ENCODE measurements around the gene RUNX3.

Gene RUNX3

DNA sequence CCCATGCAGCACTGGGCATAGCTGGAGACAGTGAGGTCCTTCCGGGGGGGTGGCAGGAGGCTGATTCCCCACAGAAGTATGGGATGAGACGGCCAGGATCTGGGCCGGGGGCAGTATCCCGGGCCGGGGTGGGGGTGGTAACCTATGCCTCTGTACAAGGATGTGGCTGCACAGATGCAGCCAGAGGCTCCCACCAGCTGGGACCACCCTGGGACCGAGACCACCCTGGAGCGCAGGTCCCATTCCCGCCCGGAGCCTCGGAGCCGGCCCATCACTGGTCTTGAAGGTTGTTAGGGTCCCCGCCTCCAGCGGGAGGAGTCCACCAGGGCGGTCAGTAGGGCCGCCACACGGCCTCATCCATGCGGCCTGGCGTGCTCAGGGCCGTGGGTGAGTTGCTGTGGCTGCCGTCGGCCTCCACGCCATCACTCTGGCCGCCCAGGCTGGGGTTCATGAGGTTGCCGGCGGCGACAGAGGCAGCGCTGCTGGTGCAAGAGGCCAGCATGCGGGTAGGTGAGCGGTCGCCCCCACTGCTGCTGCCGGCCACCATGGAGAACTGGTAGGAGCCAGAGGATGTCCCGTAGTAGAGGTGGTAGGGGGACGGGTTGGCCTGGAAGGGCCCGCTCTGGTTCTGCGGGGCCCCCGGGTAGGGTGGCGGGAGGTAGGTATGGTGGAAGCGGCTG, 28.1 kb downstream of the RUNX3 start:
- Histone ChIP-seq H3K23ac (ENCODE audit: low read length) (no peak overlapping the region), H3K4me2 (ENCODE audit: low read length) (no peak overlapping the region), H2AK5ac (ENCODE audit: low read length) (no peak overlapping the region), H2BK120ac (ENCODE audit: insufficient read depth, low read length, poor library complexity) (no peak overlapping the region), H4K8ac (ENCODE audit: low read depth, low read length) (no peak overlapping the region), H3K79me2 (ENCODE audit: control insufficient read depth, insufficient read depth, low read length, poor library complexity) (no peaks in the 10 kb centered on the region), H3K9me3 (ENCODE audit: insufficient read depth, low read depth, low read length) (no peaks in the 10 kb centered on the region), H3K79me1 (ENCODE audit: low read length) (no peaks in the 10 kb centered on the region), H3K4me3 (ENCODE audit: low read depth, low read length) (no peak overlapping the region), H4K91ac (ENCODE audit: low read depth, low read length) (no peak overlapping the region), H2AFZ (ENCODE audit: insufficient read depth, low read length, poor library complexity) (no peak overlapping the region), H3K27me3 (ENCODE audit: insufficient read depth, low read length) (no peaks in the 10 kb centered on the region), H3K36me3 (ENCODE audit: control insufficient read depth in 1 of 2, insufficient read depth in 2 of 2, low read length in 2 of 2) (no peaks in the 10 kb centered on the region), H3K4me1 (ENCODE audit: control insufficient read depth in 1 of 2, insufficient read depth in 2 of 2, low read length in 2 of 2) (no peaks in the 10 kb centered on the region), H3K9ac (ENCODE audit: low read length) (no peak overlapping the region), H3K27ac (ENCODE audit: low read depth, low read length) (no peak overlapping the region), H2BK5ac (ENCODE audit: low read depth, low read length, poor library complexity) (no peak overlapping the region), H3K4ac (ENCODE audit: low read depth, low read length) (no peak overlapping the region), H2BK12ac (ENCODE audit: low read length) (no peak overlapping the region), H3K14ac (ENCODE audit: low read length) (no peak overlapping the region), H4K12ac (ENCODE audit: low read depth, low read length) (no peak overlapping the region), H3K18ac (ENCODE audit: low read length) (no peak overlapping the region)
- WGBS (ENCODE audit: extremely low coverage, insufficient coverage, insufficient read length), result no CpG with 5 or more reads among the region's 38 CpGs
- DNase-seq, result peak; percentile 29 to 66

DNA sequence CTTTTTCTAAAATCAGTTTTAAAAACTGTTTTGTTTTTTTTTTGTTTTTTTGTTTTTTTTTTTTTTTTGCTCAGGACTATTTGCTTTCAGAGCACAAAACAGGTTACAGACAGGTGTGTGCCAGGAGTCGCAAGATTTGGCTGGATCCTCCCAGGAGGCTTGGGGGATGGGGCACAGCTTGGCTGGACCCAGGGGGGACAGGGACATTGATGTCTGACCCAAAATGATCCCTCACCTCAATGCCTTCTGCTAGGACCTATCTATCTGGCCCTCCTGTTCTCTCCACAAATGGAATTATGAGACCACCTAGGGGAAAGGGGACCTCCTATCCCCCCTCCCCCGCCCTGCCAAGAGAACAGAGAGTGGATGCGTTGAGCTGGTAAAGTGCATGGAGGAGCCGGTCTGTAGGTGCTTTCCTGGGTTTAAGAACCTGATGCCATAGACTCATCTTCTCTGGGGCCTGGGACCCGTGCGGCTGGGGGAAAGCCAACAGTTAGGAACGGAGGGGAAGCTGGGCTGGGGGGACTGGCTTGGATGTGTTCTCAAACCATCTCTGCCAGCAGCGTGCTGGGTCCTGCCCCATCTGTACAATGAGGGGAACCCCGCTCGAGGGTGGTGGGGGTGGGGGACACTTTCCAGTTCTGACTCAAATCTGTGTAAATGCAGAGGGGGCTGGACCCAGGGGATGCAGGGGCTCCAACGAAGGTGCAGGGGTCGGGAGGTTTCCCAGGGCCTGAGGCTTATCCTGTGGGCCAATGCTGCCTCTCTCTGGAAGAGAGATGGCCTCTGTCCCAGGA, 28.9 kb downstream of the RUNX3 start:
- Histone ChIP-seq H3K18ac (ENCODE audit: low read length) (no peak overlapping the region), H3K27ac (ENCODE audit: low read depth, low read length) (no peak overlapping the region), H3K4me2 (ENCODE audit: low read length) (no peak overlapping the region), H2BK12ac (ENCODE audit: low read length) (no peak overlapping the region), H3K79me1 (ENCODE audit: low read length) (no peaks in the 10 kb centered on the region), H4K91ac (ENCODE audit: low read depth, low read length) (no peak overlapping the region), H4K8ac (ENCODE audit: low read depth, low read length) (no peak overlapping the region), H3K9ac (ENCODE audit: low read length) (no peak overlapping the region), H3K36me3 (ENCODE audit: control insufficient read depth in 1 of 2, insufficient read depth in 2 of 2, low read length in 2 of 2) (no peaks in the 10 kb centered on the region), H4K12ac (ENCODE audit: low read depth, low read length) (no peak overlapping the region), H3K4me3 (ENCODE audit: low read depth, low read length) (no peak overlapping the region), H3K23ac (ENCODE audit: low read length) (no peak overlapping the region), H2AFZ (ENCODE audit: insufficient read depth, low read length, poor library complexity) (no peak overlapping the region), H3K9me3 (ENCODE audit: insufficient read depth, low read depth, low read length) (peaks cover 2% of the 10 kb centered on the region), H3K27me3 (ENCODE audit: insufficient read depth, low read length) (no peaks in the 10 kb centered on the region), H3K4ac (ENCODE audit: low read depth, low read length) (no peak overlapping the region), H2AK5ac (ENCODE audit: low read length) (no peak overlapping the region), H2BK5ac (ENCODE audit: low read depth, low read length, poor library complexity) (no peak overlapping the region), H3K79me2 (ENCODE audit: control insufficient read depth, insufficient read depth, low read length, poor library complexity) (no peaks in the 10 kb centered on the region), H3K14ac (ENCODE audit: low read length) (no peak overlapping the region), H3K4me1 (ENCODE audit: control insufficient read depth in 1 of 2, insufficient read depth in 2 of 2, low read length in 2 of 2) (no peaks in the 10 kb centered on the region), H2BK120ac (ENCODE audit: insufficient read depth, low read length, poor library complexity) (no peak overlapping the region)
- WGBS (ENCODE audit: extremely low coverage, insufficient coverage, insufficient read length), result no CpG with 5 or more reads among the region's 12 CpGs
- DNase-seq, result no peak

DNA sequence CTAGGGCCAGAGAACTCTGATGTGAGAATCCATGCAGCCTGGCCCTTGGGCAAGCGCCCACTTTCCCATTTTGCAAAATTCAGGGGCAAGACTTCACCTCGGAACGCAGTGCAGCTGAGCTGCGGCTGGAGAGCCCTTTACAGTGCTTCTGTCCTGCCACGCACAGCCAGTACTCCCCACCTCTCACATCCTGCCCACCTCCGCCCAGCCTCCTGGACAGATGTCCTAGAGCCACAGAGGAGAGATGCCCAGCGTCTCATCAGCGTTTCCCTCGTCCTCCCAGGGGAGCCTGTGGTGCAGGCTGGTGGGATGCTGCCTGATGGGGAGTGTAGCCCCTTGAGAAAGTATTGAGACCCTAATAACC, 29.6 kb downstream of the RUNX3 start:
- Histone ChIP-seq H3K4me1 (ENCODE audit: control insufficient read depth in 1 of 2, insufficient read depth in 2 of 2, low read length in 2 of 2) (no peaks in the 10 kb centered on the region), H2AFZ (ENCODE audit: insufficient read depth, low read length, poor library complexity) (no peak overlapping the region), H2AK5ac (ENCODE audit: low read length) (no peak overlapping the region), H3K9ac (ENCODE audit: low read length) (no peak overlapping the region), H2BK120ac (ENCODE audit: insufficient read depth, low read length, poor library complexity) (no peak overlapping the region), H3K23ac (ENCODE audit: low read length) (no peak overlapping the region), H2BK12ac (ENCODE audit: low read length) (no peak overlapping the region), H2BK5ac (ENCODE audit: low read depth, low read length, poor library complexity) (no peak overlapping the region), H3K27me3 (ENCODE audit: insufficient read depth, low read length) (no peaks in the 10 kb centered on the region), H3K79me2 (ENCODE audit: control insufficient read depth, insufficient read depth, low read length, poor library complexity) (no peaks in the 10 kb centered on the region), H3K18ac (ENCODE audit: low read length) (no peak overlapping the region), H3K36me3 (ENCODE audit: control insufficient read depth in 1 of 2, insufficient read depth in 2 of 2, low read length in 2 of 2) (no peaks in the 10 kb centered on the region), H3K79me1 (ENCODE audit: low read length) (no peaks in the 10 kb centered on the region), H4K8ac (ENCODE audit: low read depth, low read length) (no peak overlapping the region), H3K4me3 (ENCODE audit: low read depth, low read length) (no peak overlapping the region), H3K27ac (ENCODE audit: low read depth, low read length) (no peak overlapping the region), H4K12ac (ENCODE audit: low read depth, low read length) (no peak overlapping the region), H3K9me3 (ENCODE audit: insufficient read depth, low read depth, low read length) (peaks cover 2% of the 10 kb centered on the region), H4K91ac (ENCODE audit: low read depth, low read length) (no peak overlapping the region), H3K4ac (ENCODE audit: low read depth, low read length) (no peak overlapping the region), H3K4me2 (ENCODE audit: low read length) (no peak overlapping the region), H3K14ac (ENCODE audit: low read length) (no peak overlapping the region)
- WGBS (ENCODE audit: extremely low coverage, insufficient coverage, insufficient read length), result no CpG with 5 or more reads among the region's 9 CpGs
- no peak for DNase-seq

DNA sequence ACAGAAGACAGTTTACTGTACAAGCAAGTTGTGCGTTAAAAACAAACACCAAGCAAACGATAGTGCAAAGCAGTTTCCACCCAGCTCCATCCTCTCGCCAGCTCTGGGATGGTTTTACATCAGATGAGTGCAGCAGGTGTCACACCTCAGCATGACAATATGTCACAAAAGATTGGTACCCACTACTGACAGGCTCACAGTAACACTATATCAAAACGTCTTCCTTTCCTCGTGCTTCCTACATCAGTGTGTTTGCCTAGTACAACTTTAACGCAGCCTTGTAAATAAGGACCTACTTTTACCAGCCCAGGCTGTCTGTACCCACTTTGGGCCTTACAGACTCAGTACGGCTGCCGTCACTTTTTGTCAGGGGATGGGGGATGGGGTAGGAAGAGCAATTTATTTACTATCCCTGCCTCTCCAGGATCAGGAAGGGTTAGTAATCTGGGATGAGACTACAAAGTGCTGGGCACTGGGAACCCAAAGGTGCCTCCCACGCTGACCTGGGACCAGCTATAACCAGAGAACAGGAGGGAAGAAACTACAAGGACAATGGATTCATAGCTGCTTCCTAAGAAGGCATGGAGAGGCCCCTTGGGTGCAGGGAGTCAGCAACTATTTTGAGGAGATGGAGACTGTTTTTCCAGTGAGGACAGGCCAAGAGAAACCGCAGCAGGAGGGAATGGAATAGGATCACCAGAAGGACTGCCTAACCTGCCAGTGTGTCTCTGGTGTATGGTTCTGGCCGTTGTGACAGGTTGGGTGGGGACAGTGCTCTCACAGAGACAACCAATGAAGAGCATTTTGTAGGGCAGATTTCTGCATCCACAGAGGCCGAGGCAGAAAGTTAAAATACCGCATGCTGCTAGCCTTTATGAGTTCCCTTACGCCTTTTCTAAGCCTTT, 30.2 kb downstream of the RUNX3 start:
- no CpG with 5 or more reads among the region's 14 CpGs for WGBS (ENCODE audit: extremely low coverage, insufficient coverage, insufficient read length)
- DNase-seq, result no peak
- H3K36me3 ChIP-seq (ENCODE audit: control insufficient read depth in 1 of 2, insufficient read depth in 2 of 2, low read length in 2 of 2), result no peaks in the 10 kb centered on the region

More for the DNA sequence above, 30.2 kb downstream of the RUNX3 start:
- Histone ChIP-seq H3K4me3 (ENCODE audit: low read depth, low read length) (no peak overlapping the region), H3K9me3 (ENCODE audit: insufficient read depth, low read depth, low read length) (peaks cover 2% of the 10 kb centered on the region), H3K79me2 (ENCODE audit: control insufficient read depth, insufficient read depth, low read length, poor library complexity) (no peaks in the 10 kb centered on the region), H2AFZ (ENCODE audit: insufficient read depth, low read length, poor library complexity) (no peak overlapping the region), H4K8ac (ENCODE audit: low read depth, low read length) (no peak overlapping the region), H4K12ac (ENCODE audit: low read depth, low read length) (no peak overlapping the region), H3K4ac (ENCODE audit: low read depth, low read length) (no peak overlapping the region), H3K27ac (ENCODE audit: low read depth, low read length) (no peak overlapping the region), H4K91ac (ENCODE audit: low read depth, low read length) (no peak overlapping the region), H3K18ac (ENCODE audit: low read length) (no peak overlapping the region), H3K4me1 (ENCODE audit: control insufficient read depth in 1 of 2, insufficient read depth in 2 of 2, low read length in 2 of 2) (no peaks in the 10 kb centered on the region), H2BK12ac (ENCODE audit: low read length) (no peak overlapping the region), H2BK120ac (ENCODE audit: insufficient read depth, low read length, poor library complexity) (no peak overlapping the region), H3K14ac (ENCODE audit: low read length) (no peak overlapping the region), H3K23ac (ENCODE audit: low read length) (no peak overlapping the region), H2AK5ac (ENCODE audit: low read length) (no peak overlapping the region), H3K79me1 (ENCODE audit: low read length) (no peaks in the 10 kb centered on the region), H2BK5ac (ENCODE audit: low read depth, low read length, poor library complexity) (no peak overlapping the region), H3K4me2 (ENCODE audit: low read length) (no peak overlapping the region), H3K9ac (ENCODE audit: low read length) (no peak overlapping the region), H3K27me3 (ENCODE audit: insufficient read depth, low read length) (no peaks in the 10 kb centered on the region)

All from trophoblast cell (in vitro differentiated cells and primary cell).